Esophagus muscularis mucosa (tissue), 4 donors: Measurements from ENCODE around the gene FAT1. TPM values are rescaled to one million over a fixed set of nuclear protein-coding genes. Genes with fewer than 3 reads are reported as not detected.

Experiments used
- DNase-seq: peaks from one replicate; pipeline ENCODE4 v3.0.0-alpha.2; 2017; ENCODE audit errors: extremely low spot score
- H3K27ac ChIP-seq, 4 donors: fragments of 200-600 bp; sonication (generic); replicated peaks in 1 of 4; 1 replicate in 3 of 4; 2 replicates in 1 of 4; pipeline ENCODE4 v1.5.1; 2016 to 2019; ENCODE audit warnings: mild to moderate bottlenecking in 1 of 4
- H3K27me3 ChIP-seq, 4 donors: fragments of 200-600 bp; sonication (generic); one replicate each; pipeline versions ENCODE4 v1.5.1 to v1.6.0; 2016 to 2019
- H3K36me3 ChIP-seq, 4 donors: fragments of 200-600 bp; sonication (generic); one replicate each; pipeline ENCODE4 v1.5.1; 2016 to 2019
- H3K4me1 ChIP-seq, 4 donors: fragments of 200-600 bp; sonication (generic); one replicate each; pipeline ENCODE4 v1.5.1; 2016 to 2019
- H3K4me3 ChIP-seq, 4 donors: fragments of 200-600 bp; sonication (generic); 1 replicate in 2 of 4; 2 replicates in 2 of 4; pipeline ENCODE4 v1.5.1; 2016 to 2019; ENCODE audit warnings: mild to moderate bottlenecking in 4 of 4, moderate library complexity in 1 of 4
- H3K9me3 ChIP-seq, 4 donors: fragments of 200-600 bp; sonication (generic); 1 replicate in 3 of 4; 2 replicates in 1 of 4; pipeline ENCODE4 v1.5.1; 2016 to 2019
- CTCF ChIP-seq, 3 experiments: fragments of 200-600 bp in 2 of 3; fragments of 450-650 bp in 1 of 3; sonication (generic) in 2 of 3; IDR thresholded peaks; one replicate each; pipeline ENCODE4 v1.5.1; 2017 to 2019; ENCODE audit warnings: antibody characterized with exemption in 3 of 3, mild to moderate bottlenecking in 2 of 3, moderate library complexity in 1 of 3
- EP300 ChIP-seq: sonication (generic); formaldehyde crosslinking; IDR thresholded peaks from one replicate; pipeline ENCODE4 v1.6.1; 2017; ENCODE audit warnings: antibody characterized with exemption
- POLR2A ChIP-seq: fragments of 450-650 bp; IDR thresholded peaks from one replicate; pipeline ENCODE4 v1.6.1; 2017; ENCODE audit warnings: antibody characterized with exemption, moderate library complexity, mild to moderate bottlenecking, low read depth
- POLR2AphosphoS5 ChIP-seq, 2 donors: sonication (generic); formaldehyde crosslinking; IDR thresholded peaks; one replicate each; pipeline ENCODE4 v1.6.1; 2017; ENCODE audit warnings: antibody characterized with exemption in 2 of 2
- WGBS: methylation state at CpG from one replicate; pipeline ENCODE4 v1.1.5; 2018; 5-methylcytosine and 5-hydroxymethylcytosine counted together
- intact Hi-C: fragments of 100-400 bp; cut with DNase I; formaldehyde crosslinking; loops from one replicate; pipeline ENCODE4 v1.15.1; 2023
- total RNA-seq, 4 donors: library from RNA; depleted of rRNA; stranded (reverse); fragments of >200 nt; gene quantifications; one replicate each; pipeline versions ENCODE4 v1.1.0 to v1.2.1, GENCODE V29; 2016

The FAT1 gene
- total RNA-seq, 4 donors from 2014 or later, result 145 to 244 (median 200) TPM

GRCh38 chr4:186591651-186592050, 132.0 kb downstream of the FAT1 start:
- Histone ChIP-seq H3K4me3 (no peak overlapping the region), H3K9me3 (no peaks in the 10 kb centered on the region), H3K4me1 (no peaks in the 10 kb centered on the region), H3K27ac (no peak overlapping the region), H3K36me3 (peaks cover 42 to 67% (median 51%) of the 10 kb centered on the region in 4 donors), H3K27me3 (no peaks in the 10 kb centered on the region)
- peak; percentile 75 for DNase-seq
- no peak for TF ChIP-seq POLR2A
- TF ChIP-seq EP300, result no peak
- TF ChIP-seq POLR2AphosphoS5 (IDR thresholded peaks at IDR 0.05), result no peak
- no peak for TF ChIP-seq CTCF (IDR thresholded peaks at IDR 0.05)
- intact Hi-C loops, result no loop called here
- 91% methylated on average over 5 of the region's 6 CpGs for WGBS

GRCh38 chr4:186588503-186588902, 135.2 kb downstream of the FAT1 start:
- no peak for DNase-seq
- no peaks in the 10 kb centered on the region for H3K4me1 ChIP-seq
- H3K4me3 ChIP-seq, result no peak overlapping the region
- TF ChIP-seq CTCF (IDR thresholded peaks at IDR 0.05) (no peak), POLR2AphosphoS5 (IDR thresholded peaks at IDR 0.05) (no peak), POLR2A (no peak), EP300 (no peak)
- H3K9me3 ChIP-seq, result no peaks in the 10 kb centered on the region
- no peaks in the 10 kb centered on the region for H3K27me3 ChIP-seq
- H3K27ac ChIP-seq, result no peak overlapping the region
- 95% methylated on average over 20 of the region's 20 CpGs for WGBS
- peaks cover 16 to 43% (median 31%) of the 10 kb centered on the region in 4 donors for H3K36me3 ChIP-seq
- intact Hi-C loops, result loop anchor here (5.0 kb wide), 1 partner anchor 116 kb away; no protein-coding TSS in a partner anchor

GRCh38 chr4:186587416-186588018, 136.1 kb downstream of the FAT1 start:
- Histone ChIP-seq H3K9me3 (no peaks in the 10 kb centered on the region), H3K27ac (no peak overlapping the region), H3K4me1 (no peaks in the 10 kb centered on the region), H3K4me3 (no peak overlapping the region), H3K27me3 (no peaks in the 10 kb centered on the region), H3K36me3 (peaks cover 6 to 41% (median 23%) of the 10 kb centered on the region in 4 donors)
- TF ChIP-seq POLR2AphosphoS5 (IDR thresholded peaks at IDR 0.05), result no peak
- TF ChIP-seq CTCF (IDR thresholded peaks at IDR 0.05), result peak; percentile 73 to 94 (median 93)
- WGBS, result 26% methylated on average over 4 of the region's 4 CpGs
- intact Hi-C loops, result loop anchor here (2.0 to 5.0 kb wide), 2 partner anchors 115 to 291 kb away; no protein-coding TSS in a partner anchor
- DNase-seq, result no peak

GRCh38 chr4:186586205-186586604, 137.5 kb downstream of the FAT1 start:
- Histone ChIP-seq H3K4me3 (no peak overlapping the region), H3K27ac (no peak overlapping the region), H3K9me3 (no peaks in the 10 kb centered on the region), H3K4me1 (no peaks in the 10 kb centered on the region), H3K36me3 (peaks cover 6 to 39% (median 19%) of the 10 kb centered on the region in 4 donors), H3K27me3 (no peaks in the 10 kb centered on the region)
- 74% methylated on average over 8 of the region's 8 CpGs for WGBS
- intact Hi-C loops, result loop anchor here (2.0 to 5.0 kb wide), 2 partner anchors 114 to 289 kb away; no protein-coding TSS in a partner anchor
- no peak for DNase-seq
- no peak for TF ChIP-seq POLR2A

GRCh38 chr4:186584912-186585311, 138.7 kb downstream of the FAT1 start:
- WGBS, result 83% methylated on average over 6 of the region's 6 CpGs
- Histone ChIP-seq H3K27me3 (no peaks in the 10 kb centered on the region), H3K4me1 (no peaks in the 10 kb centered on the region), H3K9me3 (no peaks in the 10 kb centered on the region), H3K27ac (no peak overlapping the region), H3K36me3 (peaks cover 6 to 30% (median 19%) of the 10 kb centered on the region in 4 donors), H3K4me3 (no peak overlapping the region)
- no peak for TF ChIP-seq CTCF (IDR thresholded peaks at IDR 0.05)
- TF ChIP-seq POLR2AphosphoS5 (IDR thresholded peaks at IDR 0.05), result no peak
- TF ChIP-seq POLR2A, result no peak
- no peak for TF ChIP-seq EP300
- intact Hi-C loops, result loop anchor here (5.0 kb wide), 1 partner anchor 113 kb away; no protein-coding TSS in a partner anchor
- no peak for DNase-seq
